H1 (cell line): ENCODE data around the gene YEATS4. TPM values are rescaled to one million over a fixed set of nuclear protein-coding genes. Genes with fewer than 3 reads are reported as not detected.

Experiments
- CTCF ChIA-PET: fragments of 300-600 bp; sonication (Branson Sonifier 250); formaldehyde crosslinking; loops from one replicate; lab custom pipeline; 2021; ENCODE audit not compliant: partially characterized antibody; lab: Charles Lee
- POLR2A ChIA-PET: fragments of 300-600 bp; sonication (Branson Sonifier 250); formaldehyde crosslinking; loops from one replicate; lab custom pipeline; 2021; ENCODE audit warnings: inconsistent platforms; ENCODE audit not compliant: partially characterized antibody; lab: Charles Lee
- DNase-seq, 2 experiments: peaks; one replicate each; pipeline versions ENCODE4 v3.0.0 to v3.0.0-alpha.2; 2010 to 2022; ENCODE audit warnings: low spot score in 2 of 2, low read depth in 1 of 2, mixed read lengths in 1 of 2
- FAIRE-seq: peaks from 2 replicates; lab custom pipeline; 2011; peaks lifted over from hg19 to GRCh38; lab: Jason Lieb, UNC
- H2AFZ ChIP-seq: 2 replicates; pipeline ENCODE4 v1.8.1; 2012; ENCODE audit warnings: low read length, inconsistent platforms
- H2AK5ac ChIP-seq: 2 replicates; pipeline ENCODE4 v1.6.1; 2013; ENCODE audit warnings: low read depth, low read length
- H2BK120ac ChIP-seq: replicated peaks from 2 replicates; pipeline ENCODE3; 2013; ENCODE audit warnings: low read depth, low read length, inconsistent platforms
- H2BK12ac ChIP-seq: 2 replicates; pipeline ENCODE4 v1.6.1; 2013; ENCODE audit warnings: low read depth, low read length
- H2BK15ac ChIP-seq: 2 replicates; pipeline ENCODE4 v1.6.1; 2013; ENCODE audit warnings: low read length
- H2BK20ac ChIP-seq: 2 replicates; pipeline ENCODE4 v1.6.1; 2013; ENCODE audit warnings: low read length
- H2BK5ac ChIP-seq: 2 replicates; pipeline ENCODE4 v1.6.1; 2013; ENCODE audit warnings: low read depth, low read length
- H3K14ac ChIP-seq: 2 replicates; pipeline ENCODE4 v1.6.1; 2013; ENCODE audit warnings: inconsistent platforms; ENCODE audit not compliant: insufficient read length
- H3K18ac ChIP-seq: 2 replicates; pipeline ENCODE4 v1.6.1; 2013; ENCODE audit warnings: low read length; ENCODE audit errors: extremely low read depth
- H3K23ac ChIP-seq: 2 replicates; pipeline ENCODE4 v1.6.1; 2013; ENCODE audit warnings: inconsistent platforms; ENCODE audit not compliant: insufficient read length
- H3K23me2 ChIP-seq: 2 replicates; pipeline ENCODE4 v1.6.1; 2013; ENCODE audit warnings: low read depth, low read length
- H3K27ac ChIP-seq: 2 replicates; pipeline ENCODE4 v1.6.1; 2011; ENCODE audit warnings: low read depth, low read length, inconsistent platforms
- H3K27me3 ChIP-seq, 4 experiments: replicated peaks in 1 of 4; 1 replicate in 1 of 4; 2 replicates in 3 of 4; pipeline versions ENCODE4 v1.6.1 to v1.8.1; 2011 to 2013; ENCODE audit warnings: low read length in 3 of 4, mild to moderate bottlenecking in 3 of 4, inconsistent platforms in 2 of 4, mixed read lengths in 2 of 4, moderate library complexity in 1 of 4; ENCODE audit not compliant: control insufficient read depth in 3 of 4, insufficient read depth in 3 of 4; ENCODE audit errors: extremely low read depth in 1 of 4
- H3K36me3 ChIP-seq, 4 experiments: 2 replicates each; pipeline versions ENCODE4 v1.6.1 to v1.8.1; 2011 to 2013; ENCODE audit warnings: mild to moderate bottlenecking in 4 of 4, low read length in 3 of 4, moderate library complexity in 2 of 4, control low read depth in 1 of 4, inconsistent platforms in 1 of 4; ENCODE audit not compliant: insufficient read depth in 4 of 4, control insufficient read depth in 2 of 4
- H3K4ac ChIP-seq: replicated peaks from 2 replicates; pipeline ENCODE3; 2013; ENCODE audit warnings: low read length, low read depth, mixed read lengths, inconsistent platforms; ENCODE audit not compliant: insufficient read length
- H3K4me1 ChIP-seq, 4 experiments: replicated peaks in 1 of 4; 1 replicate in 1 of 4; 2 replicates in 3 of 4; pipeline versions ENCODE4 v1.6.1 to v1.8.1; 2011 to 2013; ENCODE audit warnings: low read length in 3 of 4, inconsistent platforms in 2 of 4, mixed read lengths in 1 of 4; ENCODE audit not compliant: insufficient read depth in 4 of 4, control insufficient read depth in 3 of 4
- H3K4me2 ChIP-seq, 2 experiments: 2 replicates each; pipeline versions ENCODE4 v1.6.1 to v1.8.1; 2011 to 2013; ENCODE audit warnings: low read depth in 2 of 2, low read length in 2 of 2, control low read depth in 1 of 2, inconsistent platforms in 1 of 2, mild to moderate bottlenecking in 1 of 2; ENCODE audit not compliant: insufficient read depth in 1 of 2
- H3K4me3 ChIP-seq, 4 experiments: fragments of 200-600, 300-600 bp in 1 of 4; sonication (generic), shearing (Covaris generic), sonication (Bioruptor Twin) in 1 of 4; 2 replicates each; pipeline versions ENCODE4 v1.5.1 to v1.8.1; 2011 to 2016; ENCODE audit warnings: low read length in 4 of 4, low read depth in 3 of 4, control low read depth in 2 of 4, inconsistent platforms in 2 of 4, mild to moderate bottlenecking in 2 of 4, mixed read lengths in 1 of 4, moderate library complexity in 1 of 4; ENCODE audit not compliant: insufficient read depth in 2 of 4; ENCODE audit errors: extremely low read depth in 1 of 4
- H3K56ac ChIP-seq: replicated peaks from 2 replicates; pipeline ENCODE3; 2013; ENCODE audit warnings: low read depth, mild to moderate bottlenecking, mixed read lengths, low read length, inconsistent platforms; ENCODE audit not compliant: insufficient read length
- H3K79me1 ChIP-seq: 2 replicates; pipeline ENCODE4 v1.6.1; 2013; ENCODE audit warnings: low read depth, low read length, control low read depth
- H3K79me2 ChIP-seq, 2 experiments: 2 replicates each; pipeline versions ENCODE4 v1.6.1 to v1.8.1; 2012 to 2013; ENCODE audit warnings: low read length in 2 of 2, mild to moderate bottlenecking in 2 of 2, inconsistent platforms in 1 of 2; ENCODE audit not compliant: insufficient read depth in 2 of 2, control insufficient read depth in 1 of 2
- H3K9ac ChIP-seq, 4 experiments: replicated peaks in 1 of 4; 1 replicate in 1 of 4; 2 replicates in 3 of 4; pipeline versions ENCODE4 v1.6.1 to v1.8.1; 2011 to 2013; ENCODE audit warnings: low read depth in 3 of 4, low read length in 3 of 4, control low read depth in 2 of 4, mild to moderate bottlenecking in 2 of 4, moderate library complexity in 2 of 4, inconsistent platforms in 1 of 4; ENCODE audit errors: extremely low read depth in 1 of 4
- H3K9me3 ChIP-seq, 2 experiments: 2 replicates each; pipeline versions ENCODE4 v1.6.1 to v1.8.1; 2012 to 2013; ENCODE audit warnings: mild to moderate bottlenecking in 2 of 2, moderate library complexity in 2 of 2, control low read depth in 1 of 2, inconsistent platforms in 1 of 2, low read depth in 1 of 2, low read length in 1 of 2, mixed read lengths in 1 of 2; ENCODE audit not compliant: insufficient read depth in 2 of 2
- H4K20me1 ChIP-seq, 2 experiments: replicated peaks in 1 of 2; 2 replicates each; pipeline versions ENCODE3 to v1.8.1; 2011 to 2013; ENCODE audit warnings: inconsistent platforms in 2 of 2, low read length in 2 of 2, mild to moderate bottlenecking in 1 of 2; ENCODE audit not compliant: insufficient read depth in 2 of 2, control insufficient read depth in 1 of 2
- H4K5ac ChIP-seq: 2 replicates; pipeline ENCODE4 v1.6.1; 2013; ENCODE audit warnings: low read length, low read depth, mixed read lengths, inconsistent platforms; ENCODE audit not compliant: insufficient read length
- H4K8ac ChIP-seq: 2 replicates; pipeline ENCODE4 v1.8.0; 2013; ENCODE audit warnings: mild to moderate bottlenecking, moderate library complexity, low read length, inconsistent platforms; ENCODE audit not compliant: insufficient read depth; ENCODE audit errors: extremely low read depth
- H4K91ac ChIP-seq: replicated peaks from 2 replicates; pipeline ENCODE3; 2013; ENCODE audit warnings: low read length, mixed read lengths, inconsistent platforms; ENCODE audit not compliant: insufficient read length
- ASH2L ChIP-seq: fragments of 200-600, 300-600 bp; sonication (generic); IDR thresholded peaks from one replicate; pipeline ENCODE4 v1.7.1; 2017; ENCODE audit warnings: low read length
- ATF3 ChIP-seq: IDR thresholded peaks from 2 replicates; pipeline ENCODE4 v1.6.1; 2011; ENCODE audit warnings: low read depth, mild to moderate bottlenecking, low read length; ENCODE audit not compliant: insufficient read depth
- BCL11A ChIP-seq, 2 experiments: IDR thresholded peaks; one replicate each; pipeline ENCODE4 v1.6.1; 2011; ENCODE audit warnings: low read depth in 2 of 2, low read length in 2 of 2, mild to moderate bottlenecking in 2 of 2
- CTCF ChIP-seq, 3 experiments: IDR thresholded peaks; 1 replicate in 2 of 3; 2 replicates in 1 of 3; pipeline versions ENCODE4 v1.5.1 to v1.6.1; 2011; ENCODE audit warnings: low read length in 3 of 3, mild to moderate bottlenecking in 3 of 3, inconsistent platforms in 2 of 3, low read depth in 1 of 3, moderate library complexity in 1 of 3; ENCODE audit not compliant: insufficient read depth in 1 of 3; ENCODE audit errors: control extremely low read depth in 1 of 3
- GTF2F1 ChIP-seq: IDR thresholded peaks from 2 replicates; pipeline ENCODE4 v1.6.1; 2012; ENCODE audit warnings: low read depth, low read length, improper control_type of control experiment, borderline replicate concordance
- JUN ChIP-seq: IDR thresholded peaks from 2 replicates; pipeline ENCODE4 v1.6.1; 2011; ENCODE audit warnings: low read depth, mild to moderate bottlenecking, improper control_type of control experiment, low read length
- KDM1A ChIP-seq: fragments of 200-600, 300-600 bp; sonication (generic); IDR thresholded peaks from 2 replicates; pipeline ENCODE4 v1.7.1; 2016; ENCODE audit warnings: mild to moderate bottlenecking, low read length, borderline replicate concordance
- SIN3A ChIP-seq, 2 experiments: IDR thresholded peaks in 1 of 2; conservative IDR thresholded peaks in 1 of 2; 2 replicates each; pipeline ENCODE4 v1.6.1; 2011 to 2012; ENCODE audit warnings: low read length in 2 of 2, improper control_type of control experiment in 1 of 2, low read depth in 1 of 2, mild to moderate bottlenecking in 1 of 2
- TAF7 ChIP-seq: optimal IDR thresholded peaks from 2 replicates; pipeline ENCODE3; 2011; ENCODE audit warnings: low read depth, mild to moderate bottlenecking, inconsistent platforms, low read length, moderate library complexity, borderline replicate concordance
- TBP ChIP-seq: IDR thresholded peaks from 2 replicates; pipeline ENCODE4 v1.6.1; 2011; ENCODE audit warnings: low read depth, low read length, improper control_type of control experiment
- YY1 ChIP-seq: IDR thresholded peaks from 2 replicates; pipeline ENCODE4 v1.6.1; 2011; ENCODE audit warnings: low read depth, mild to moderate bottlenecking, low read length
- WGBS, 2 experiments: shearing (Covaris generic) in 1 of 2; methylation state at CpG; one replicate each; pipeline versions ENCODE4 v1.1.6 to v1.1.7; 2013 to 2015; ENCODE audit warnings: low lambda C conversion rate in 2 of 2, mixed read lengths in 2 of 2, inconsistent platforms in 1 of 2, low coverage in 1 of 2, missing lambda C conversion rate in 1 of 2; ENCODE audit not compliant: insufficient replicate concordance in 2 of 2, insufficient coverage in 1 of 2, insufficient read length in 1 of 2; ENCODE audit errors: extremely low coverage in 1 of 2, missing lambda C conversion rate in 1 of 2; 5-methylcytosine and 5-hydroxymethylcytosine counted together
- polyA plus RNA-seq, 7 experiments: library from polyadenylated mRNA; depleted of rRNA in 3 of 7; stranded (reverse) in 5 of 7; unstranded in 2 of 7; fragments of >200 nt in 5 of 7; fragments of 200-250 nt in 2 of 7; gene quantifications; 1 replicate in 5 of 7; 2 replicates in 1 of 7; 4 replicates in 1 of 7; pipeline versions ENCODE4 v1.2.1 to v1.2.3, GENCODE V29; 2011 to 2013; ENCODE audit warnings: missing spikeins in 2 of 7, mixed read lengths in 2 of 7
- total RNA-seq: library from RNA; stranded (reverse); fragmentation: NEBNext Ultra II Directional; extraction: Animal tissue kit (Norgen Biotek cat#: 25700); gene quantifications from 2 replicates; pipeline ENCODE4 v1.2.1, GENCODE V29; 2021

The YEATS4 gene
- total and polyA plus RNA-seq, 2 of the 8 experiments (the other 6 are each of a cell fraction or from before 2014, with no cell fraction given), result 25.7 to 32.5 TPM

GRCh38 chr12:69328426-69328825 lies 31.1 kb upstream of the YEATS4 start:
- Histone ChIP-seq H3K79me2 (no peaks in the 10 kb centered on the region), H3K4me3 (peak overlapping the region in 1 of 4 experiments; percentile 12; a peak in 1 of 8 replicates), H3K4me1 (peaks cover 0 to 27% (median 9%) of the 10 kb centered on the region in 4 experiments; a peak in 3 of 7 replicates), H3K4me2 (peak overlapping the region; percentile 10 to 31; a peak in 3 of 4 replicates), H3K23ac (no peak overlapping the region), H4K8ac (no peak overlapping the region), H3K36me3 (no peaks in the 10 kb centered on the region), H3K27me3 (no peaks in the 10 kb centered on the region), H2BK15ac (no peak overlapping the region), H2BK120ac (no peak overlapping the region), H3K23me2 (no peaks in the 10 kb centered on the region), H2BK5ac (no peak overlapping the region), H3K18ac (no peak overlapping the region), H2AK5ac (no peak overlapping the region), H3K27ac (no peak overlapping the region), H2BK12ac (no peak overlapping the region), H3K9ac (no peak overlapping the region), H3K9me3 (no peaks in the 10 kb centered on the region), H4K91ac (no peak overlapping the region), H3K14ac (no peak overlapping the region), H4K20me1 (no peaks in the 10 kb centered on the region), H3K79me1 (no peaks in the 10 kb centered on the region), H2BK20ac (no peak overlapping the region), H2AFZ (no peak overlapping the region), H3K56ac (no peak overlapping the region), H4K5ac (no peak overlapping the region), H3K4ac (no peak overlapping the region)
- CTCF ChIA-PET, result interaction anchor here (2.1 kb wide), 1 partner anchor 28 kb away, joined by 4 read pairs; no protein-coding TSS in a partner anchor
- DNase-seq, result no peak
- no peak for FAIRE-seq
- 44% methylated on average over 3 of the region's 3 CpGs; no CpG with 5 or more reads in 1 of the 2 experiments for WGBS, 2 experiments
- POLR2A ChIA-PET, result no interaction called here
- TF ChIP-seq JUN, result no peak
- TF ChIP-seq TAF7, result no peak
- no peak for TF ChIP-seq ASH2L
- TF ChIP-seq BCL11A (IDR thresholded peaks at IDR 0.05; ENCODE audit: low read depth in 2 of 2, low read length in 2 of 2), result no peak
- no peak for TF ChIP-seq GTF2F1
- TF ChIP-seq YY1, result no peak
- TF ChIP-seq KDM1A, result no peak
- no peak for TF ChIP-seq CTCF (IDR thresholded peaks at IDR 0.05; ENCODE audit: control extremely low read depth in 1 of 3, insufficient read depth in 1 of 3, low read depth in 1 of 3, low read length in 3 of 3)
- no peak for TF ChIP-seq SIN3A (conservative IDR thresholded peaks at IDR 0.05 in 1 of 2, IDR thresholded peaks at IDR 0.05 in 1 of 2; ENCODE audit: low read depth in 1 of 2, low read length in 2 of 2)
- no peak for TF ChIP-seq TBP
- TF ChIP-seq ATF3, result no peak
